Psoas muscle (tissue), 8 donors: ENCODE data around the gene DSN1. TPM values are rescaled to one million over a fixed set of nuclear protein-coding genes. Genes with fewer than 3 reads are reported as not detected.

ENCODE experiments used
- ATAC-seq, 4 donors: fragments of 200-7000 bp; cut with Tn5 transposase; one replicate each; pipeline ENCODE4 v1.9.1; 2020; ENCODE audit warnings: moderate library complexity in 3 of 4, mild to moderate bottlenecking in 2 of 4
- DNase-seq, 2 donors: peaks; one replicate each; pipeline ENCODE4 v3.0.0-alpha.2; 2020
- H3K27ac ChIP-seq: fragments of 200-600 bp; one replicate; pipeline ENCODE4 v1.8.0; 2022
- H3K27me3 ChIP-seq, 3 donors: fragments of 200-600 bp in 1 of 3; one replicate each; pipeline versions ENCODE4 v1.6.1 to v1.8.0; 2013 to 2022; ENCODE audit warnings: low read length in 2 of 3, mild to moderate bottlenecking in 2 of 3, moderate library complexity in 1 of 3; ENCODE audit not compliant: insufficient read depth in 3 of 3
- H3K36me3 ChIP-seq, 2 donors: fragments of 200-600 bp in 1 of 2; one replicate each; pipeline versions ENCODE4 v1.6.1 to v1.8.0; 2013 to 2022; ENCODE audit warnings: low read depth in 1 of 2, mild to moderate bottlenecking in 1 of 2, moderate library complexity in 1 of 2; ENCODE audit not compliant: insufficient read depth in 1 of 2
- H3K4me1 ChIP-seq: fragments of 200-600 bp; one replicate; pipeline ENCODE4 v1.8.0; 2022
- H3K4me3 ChIP-seq: fragments of 200-600 bp; one replicate; pipeline ENCODE4 v1.8.0; 2022; ENCODE audit warnings: mild to moderate bottlenecking
- H3K9me3 ChIP-seq: fragments of 200-600 bp; one replicate; pipeline ENCODE4 v1.8.0; 2022
- WGBS, 3 donors: extraction: QIAGEN DNeasy Blood & Tissue Kit; methylation state at CpG; one replicate each; pipeline versions ENCODE4 v1.1.6 to v1.1.7; 2013; 5-methylcytosine and 5-hydroxymethylcytosine counted together
- intact Hi-C, 2 donors: fragments of 100-400 bp; cut with DNase I; formaldehyde crosslinking; loops; one replicate each; pipeline versions ENCODE4 v1.11.0 to v1.14.2; 2022
- polyA plus RNA-seq, 3 donors: library from polyadenylated mRNA; stranded (reverse); fragments of 200-250 nt; gene quantifications; one replicate each; pipeline ENCODE4 v1.2.3, GENCODE V29; 2013
- total RNA-seq, 4 donors: library from RNA; stranded (reverse); fragmentation: NEBNext Ultra II Directional in 2 of 4; extraction: Animal tissue kit (Norgen Biotek cat#: 25700) in 2 of 4; gene quantifications; one replicate each; pipeline versions ENCODE4 v1.2.1 to v1.2.4, GENCODE V29; 2021 to 2023
- TF ChIP-seq, protein P1 (sequence below): fragments of 200-600 bp; IDR thresholded peaks from one replicate; pipeline ENCODE4 v1.8.0; 2022; ENCODE audit warnings: antibody characterized with exemption
- donor health status: healthy with polysubstance abuse.
- donor health status: DM: no; HTN: no; CAD: no; lungs with moderate emphysema.
- donor health status: Bipolar disorder and iron deficiency.
- donor health status: healthy.
- donor health status: DM: yes; HTN: yes; CAD: no.
- donor health status: DM: no; HTN: no; CAD: no.
- donor health status: DM: no; HTN: no; CAD: no.
- donor health status: DM: yes; HTN: yes; CAD: no.

Gene DSN1
- total and polyA plus RNA-seq, 7 donors, result 1.7 to 8.3 (median 3.0) TPM

DNA sequence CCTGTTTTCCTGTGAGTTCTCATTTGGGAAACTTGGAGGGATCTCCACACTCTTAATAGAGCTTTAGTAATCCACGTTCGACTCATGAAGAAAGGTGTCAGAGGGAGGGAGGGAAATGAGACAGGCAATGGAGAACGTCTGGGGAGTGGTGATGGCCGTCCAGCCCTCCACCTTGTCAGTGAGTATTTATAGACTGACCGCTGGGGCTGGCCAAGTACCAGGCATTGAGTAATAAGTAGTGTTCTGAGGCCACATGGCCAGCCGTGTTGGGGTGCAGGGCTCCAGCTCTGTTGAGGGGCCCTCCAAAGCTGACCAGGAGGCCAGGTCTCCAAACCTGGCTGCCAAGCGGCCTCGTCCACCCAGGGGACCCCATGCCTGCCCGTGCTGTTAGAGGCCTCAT, 11.3 kb upstream of the DSN1 start:
- no peaks in the 10 kb centered on the region for H3K27me3 ChIP-seq
- peaks cover 5% of the 10 kb centered on the region for H3K4me1 ChIP-seq
- H3K9me3 ChIP-seq, result no peaks in the 10 kb centered on the region
- DNase-seq (peak; percentile 49 to 79), ATAC-seq (peak; percentile 80 to 97 (median 94))
- TF ChIP-seq, protein P1, sequence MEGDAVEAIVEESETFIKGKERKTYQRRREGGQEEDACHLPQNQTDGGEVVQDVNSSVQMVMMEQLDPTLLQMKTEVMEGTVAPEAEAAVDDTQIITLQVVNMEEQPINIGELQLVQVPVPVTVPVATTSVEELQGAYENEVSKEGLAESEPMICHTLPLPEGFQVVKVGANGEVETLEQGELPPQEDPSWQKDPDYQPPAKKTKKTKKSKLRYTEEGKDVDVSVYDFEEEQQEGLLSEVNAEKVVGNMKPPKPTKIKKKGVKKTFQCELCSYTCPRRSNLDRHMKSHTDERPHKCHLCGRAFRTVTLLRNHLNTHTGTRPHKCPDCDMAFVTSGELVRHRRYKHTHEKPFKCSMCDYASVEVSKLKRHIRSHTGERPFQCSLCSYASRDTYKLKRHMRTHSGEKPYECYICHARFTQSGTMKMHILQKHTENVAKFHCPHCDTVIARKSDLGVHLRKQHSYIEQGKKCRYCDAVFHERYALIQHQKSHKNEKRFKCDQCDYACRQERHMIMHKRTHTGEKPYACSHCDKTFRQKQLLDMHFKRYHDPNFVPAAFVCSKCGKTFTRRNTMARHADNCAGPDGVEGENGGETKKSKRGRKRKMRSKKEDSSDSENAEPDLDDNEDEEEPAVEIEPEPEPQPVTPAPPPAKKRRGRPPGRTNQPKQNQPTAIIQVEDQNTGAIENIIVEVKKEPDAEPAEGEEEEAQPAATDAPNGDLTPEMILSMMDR, result peak; percentile 9
- 48 to 69% (median 49%) methylated on average over 9 of the region's 9 CpGs for WGBS, 3 donors
- H3K4me3 ChIP-seq, result no peak overlapping the region
- intact Hi-C loops, result no loop called here
- peak overlapping the region; percentile 15 for H3K27ac ChIP-seq
- H3K36me3 ChIP-seq, result peaks cover 0 to 20% of the 10 kb centered on the region in 2 donors

DNA sequence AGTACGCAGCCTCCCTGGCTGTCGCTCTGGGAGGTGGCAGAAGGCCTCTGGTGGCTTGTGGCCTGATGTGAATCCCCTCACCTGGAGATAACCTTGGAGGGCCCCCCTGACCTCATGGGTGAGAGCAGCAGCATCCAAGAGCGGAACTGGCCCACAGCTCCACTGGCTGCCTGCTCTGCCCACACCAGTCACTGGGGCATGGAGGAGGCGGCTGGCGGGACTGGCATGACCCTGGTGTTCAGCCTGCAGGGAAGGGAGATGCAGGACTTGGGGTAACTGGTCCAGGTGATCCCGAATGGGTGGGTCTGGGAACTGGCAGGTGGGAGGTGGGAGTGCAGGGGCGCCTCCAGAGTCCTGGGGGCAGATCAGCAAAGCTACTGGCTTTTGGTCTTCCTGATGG, 10.6 kb upstream of the DSN1 start:
- no peaks in the 10 kb centered on the region for H3K9me3 ChIP-seq
- intact Hi-C loops, result no loop called here
- 95 to 98% (median 95%) methylated on average over 7 of the region's 7 CpGs for WGBS, 3 donors
- DNase-seq (no peak), ATAC-seq (no peak)
- H3K27me3 ChIP-seq, result no peaks in the 10 kb centered on the region
- TF ChIP-seq, protein P1, result no peak
- H3K4me3 ChIP-seq, result no peak overlapping the region
- peaks cover 5% of the 10 kb centered on the region for H3K4me1 ChIP-seq
- peaks cover 0 to 17% of the 10 kb centered on the region in 2 donors for H3K36me3 ChIP-seq
- H3K27ac ChIP-seq, result no peak overlapping the region

DNA sequence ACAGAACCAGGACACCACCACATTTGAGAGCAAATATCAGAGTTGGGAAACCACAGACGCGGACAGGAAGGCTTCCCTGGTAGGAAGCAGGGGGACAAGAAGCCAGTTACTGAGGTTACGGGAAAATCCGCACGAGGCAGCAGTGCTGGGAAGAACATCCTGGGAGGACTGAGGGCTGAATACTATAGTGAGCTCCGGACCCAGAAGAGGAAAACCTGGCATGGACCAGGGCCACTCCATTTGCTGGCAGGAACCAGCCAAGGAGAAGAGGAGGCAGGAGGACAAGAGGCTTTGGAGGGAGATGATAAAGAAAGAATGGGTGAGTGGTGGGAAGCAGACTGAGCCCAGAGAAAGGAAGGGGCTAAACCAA, 6.1 kb upstream of the DSN1 start:
- no peak overlapping the region for H3K27ac ChIP-seq

DNA sequence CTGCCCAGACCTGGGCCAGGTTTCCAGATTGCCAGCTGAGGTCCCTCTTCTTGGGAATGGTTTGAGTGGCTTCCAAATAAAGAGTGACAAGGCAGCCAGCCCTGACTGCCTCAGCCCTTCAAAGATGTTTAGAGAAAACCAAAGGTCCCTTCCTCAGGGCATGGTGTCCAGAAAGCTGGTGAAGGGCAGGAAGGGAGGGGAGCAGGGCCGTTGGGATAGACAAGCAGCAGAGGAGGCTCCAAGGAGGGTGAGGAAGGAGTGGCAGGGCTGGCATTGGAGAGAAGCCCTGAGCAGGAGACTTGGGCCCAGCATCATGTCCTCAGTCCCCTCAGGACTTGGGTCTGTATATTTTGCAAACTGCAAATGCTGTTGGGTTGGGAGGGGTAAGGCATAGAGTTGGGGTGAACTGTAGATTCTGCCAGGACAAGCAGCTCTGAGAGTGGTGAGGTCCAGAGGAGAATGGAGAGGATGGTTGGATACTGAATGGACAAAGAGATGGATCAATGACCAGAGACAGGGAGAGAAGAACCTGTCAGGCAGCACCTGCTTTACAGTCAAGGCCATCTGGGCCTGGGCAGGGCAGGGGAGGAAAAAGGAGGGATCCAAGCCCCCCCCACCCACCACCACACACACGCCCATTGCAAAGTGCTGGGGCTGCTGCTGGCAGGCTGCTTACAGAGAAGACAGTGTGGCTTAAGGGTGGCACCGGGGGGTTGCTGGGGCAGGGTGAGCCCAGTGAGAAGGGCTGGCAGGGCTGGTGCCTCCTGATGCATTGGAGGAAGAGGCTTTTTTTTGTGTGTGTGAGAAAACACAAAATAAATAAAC, 5.5 kb upstream of the DSN1 start:
- no peaks in the 10 kb centered on the region for H3K36me3 ChIP-seq
- intact Hi-C loops, result no loop called here
- H3K9me3 ChIP-seq, result no peaks in the 10 kb centered on the region
- WGBS, 3 donors, result 61 to 63% (median 63%) methylated on average over 3 of the region's 3 CpGs
- no peaks in the 10 kb centered on the region for H3K4me1 ChIP-seq
- TF ChIP-seq, protein P1, result no peak
- H3K27ac ChIP-seq, result no peak overlapping the region
- no peaks in the 10 kb centered on the region for H3K27me3 ChIP-seq
- DNase-seq (no peak), ATAC-seq (no peak)
- H3K4me3 ChIP-seq, result no peak overlapping the region

More for the DNA sequence above, 6.1 kb upstream of the DSN1 start:
- 68 to 76% (median 75%) methylated on average over 6 of the region's 6 CpGs for WGBS, 3 donors
- no peak for DNase-seq
- Histone ChIP-seq H3K36me3 (no peaks in the 10 kb centered on the region), H3K4me3 (no peak overlapping the region), H3K4me1 (no peaks in the 10 kb centered on the region), H3K9me3 (no peaks in the 10 kb centered on the region), H3K27me3 (no peaks in the 10 kb centered on the region)
- no peak for ATAC-seq
- intact Hi-C loops, result no loop called here
- TF ChIP-seq, protein P1, result no peak
